Mammary epithelial cell (primary cell): ENCODE data around the gene WDR45B.

Source experiments
- CTCF ChIP-seq, 2 donors: IDR thresholded peaks in 1 of 2; conservative IDR thresholded peaks in 1 of 2; 2 replicates each; pipeline ENCODE4 v1.5.1; 2011 to 2012; ENCODE audit warnings: inconsistent platforms in 2 of 2, low read length in 2 of 2, mild to moderate bottlenecking in 2 of 2, control low read depth in 1 of 2, low read depth in 1 of 2; ENCODE audit not compliant: insufficient read depth in 1 of 2; ENCODE audit errors: extremely low read depth in 1 of 2
- EZH2 ChIP-seq: IDR thresholded peaks from 2 replicates; pipeline ENCODE4 v1.6.1; 2012; ENCODE audit warnings: low read length, inconsistent platforms, borderline replicate concordance

DNA sequence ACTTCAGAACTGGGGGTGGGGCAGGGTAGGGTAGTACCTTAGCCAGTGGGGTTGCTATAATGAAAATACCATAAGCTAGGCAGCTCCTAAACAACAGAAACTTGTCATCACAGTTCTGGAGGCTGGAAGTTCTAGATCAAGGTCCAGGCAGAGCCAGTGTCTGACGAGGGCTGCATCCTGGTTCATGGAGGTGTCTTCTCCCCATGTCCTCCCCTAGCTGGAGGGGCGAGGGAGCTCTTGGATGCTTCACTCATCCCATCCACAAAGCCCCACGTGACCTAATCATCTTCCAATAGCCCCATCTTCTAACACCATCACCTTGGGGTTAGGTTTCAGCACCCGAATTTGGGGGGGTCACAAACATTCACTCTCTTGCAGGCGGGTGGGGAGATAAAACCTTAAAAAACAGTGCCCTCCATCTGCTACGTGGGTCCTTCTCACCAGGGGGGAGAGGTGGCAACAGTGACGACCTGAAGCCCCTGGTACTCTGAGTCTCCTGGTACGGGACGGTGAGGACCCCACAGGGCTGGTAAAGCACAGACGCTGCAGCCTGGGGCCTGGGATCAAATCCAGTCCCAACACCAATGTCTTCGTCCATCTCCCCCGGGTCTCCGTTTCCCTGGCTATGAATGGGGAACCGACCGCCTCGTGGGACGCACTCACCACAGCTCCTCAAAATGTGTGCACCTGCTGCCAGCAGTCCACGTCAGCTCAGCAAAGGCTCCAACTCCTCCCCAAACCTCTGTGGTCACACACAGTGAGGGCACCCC, 27.4 kb upstream of the WDR45B start:
- TF ChIP-seq CTCF (conservative IDR thresholded peaks at IDR 0.05 in 1 of 2, IDR thresholded peaks at IDR 0.05 in 1 of 2; ENCODE audit: extremely low read depth in 1 of 2, insufficient read depth in 1 of 2, low read depth in 1 of 2, low read length in 2 of 2) (no peak), EZH2 (no peak)
